Measurements from ENCODE around the gene LACTBL1.
A peak's percentile ranks its signal among the peaks of the same experiment; 100 is the strongest.
"Not testable (repeated sequence)": the region's sequence is repeated elsewhere in the genome, so short reads cannot be mapped to it uniquely, and the experiment has no call there.

The LACTBL1 gene

DNA sequence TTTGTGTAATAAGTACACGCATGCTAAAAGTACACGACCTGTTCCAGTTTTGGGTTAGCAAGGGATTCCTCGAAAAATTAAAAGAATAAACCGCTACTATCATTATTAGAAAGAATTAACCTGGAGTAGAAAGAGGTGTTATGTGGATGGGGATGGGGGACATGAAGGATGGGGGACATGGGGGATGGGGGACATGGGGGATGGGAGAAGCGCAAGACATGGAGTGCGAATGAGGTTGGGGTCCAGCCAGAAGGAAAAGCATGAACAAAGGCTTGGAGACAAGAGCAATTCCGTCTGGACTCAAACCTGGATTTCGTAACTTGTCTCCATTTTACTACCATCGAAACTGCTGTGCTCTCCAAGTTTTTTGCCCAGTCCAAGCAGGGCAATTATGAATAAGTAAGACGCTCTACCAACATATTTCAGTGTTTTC is 46.0 kb upstream of the LACTBL1 start:
- peak overlapping the region; percentile 79 for H3K4me3 ChIP-seq (ENCODE audit: low read depth, low read length)
- TF ChIP-seq, protein P1, sequence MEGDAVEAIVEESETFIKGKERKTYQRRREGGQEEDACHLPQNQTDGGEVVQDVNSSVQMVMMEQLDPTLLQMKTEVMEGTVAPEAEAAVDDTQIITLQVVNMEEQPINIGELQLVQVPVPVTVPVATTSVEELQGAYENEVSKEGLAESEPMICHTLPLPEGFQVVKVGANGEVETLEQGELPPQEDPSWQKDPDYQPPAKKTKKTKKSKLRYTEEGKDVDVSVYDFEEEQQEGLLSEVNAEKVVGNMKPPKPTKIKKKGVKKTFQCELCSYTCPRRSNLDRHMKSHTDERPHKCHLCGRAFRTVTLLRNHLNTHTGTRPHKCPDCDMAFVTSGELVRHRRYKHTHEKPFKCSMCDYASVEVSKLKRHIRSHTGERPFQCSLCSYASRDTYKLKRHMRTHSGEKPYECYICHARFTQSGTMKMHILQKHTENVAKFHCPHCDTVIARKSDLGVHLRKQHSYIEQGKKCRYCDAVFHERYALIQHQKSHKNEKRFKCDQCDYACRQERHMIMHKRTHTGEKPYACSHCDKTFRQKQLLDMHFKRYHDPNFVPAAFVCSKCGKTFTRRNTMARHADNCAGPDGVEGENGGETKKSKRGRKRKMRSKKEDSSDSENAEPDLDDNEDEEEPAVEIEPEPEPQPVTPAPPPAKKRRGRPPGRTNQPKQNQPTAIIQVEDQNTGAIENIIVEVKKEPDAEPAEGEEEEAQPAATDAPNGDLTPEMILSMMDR (IDR thresholded peaks at IDR 0.05; ENCODE audit: low read depth, low read length) = no peak
- TF ChIP-seq MYC (IDR thresholded peaks at IDR 0.05; ENCODE audit: low read depth, low read length) = no peak
- TF ChIP-seq, protein P2, sequence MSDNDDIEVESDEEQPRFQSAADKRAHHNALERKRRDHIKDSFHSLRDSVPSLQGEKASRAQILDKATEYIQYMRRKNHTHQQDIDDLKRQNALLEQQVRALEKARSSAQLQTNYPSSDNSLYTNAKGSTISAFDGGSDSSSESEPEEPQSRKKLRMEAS (IDR thresholded peaks at IDR 0.05; ENCODE audit: low read depth, low read length) = no peak
- no peak for TF ChIP-seq POLR2A (IDR thresholded peaks at IDR 0.05; ENCODE audit: extremely low read depth, insufficient read length)
- DNase-seq (ENCODE audit: low read depth) = no peak

DNA sequence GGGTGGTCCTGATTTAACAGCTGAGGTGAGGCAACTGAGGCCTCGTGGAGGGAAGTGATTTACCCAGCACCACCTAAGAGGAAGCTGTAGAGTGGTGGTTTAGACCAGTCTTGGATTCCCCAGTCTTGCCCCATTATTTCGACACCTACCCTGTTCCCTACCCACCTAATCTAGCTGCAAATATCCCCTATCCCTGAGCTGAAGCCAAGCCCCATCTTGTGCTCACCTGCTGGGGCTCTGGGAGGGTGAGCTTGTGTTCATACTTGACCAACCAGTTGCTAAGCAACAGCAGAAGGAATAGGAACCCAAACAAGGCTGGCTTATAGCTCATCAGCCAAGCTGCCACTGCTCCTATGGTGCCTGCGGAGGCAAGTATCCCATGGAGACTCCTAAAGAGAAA is 41.0 kb upstream of the LACTBL1 start:
- DNase-seq (ENCODE audit: low read depth) = peak; percentile 52
- H3K4me3 ChIP-seq (ENCODE audit: low read depth, low read length) = no peak overlapping the region
- TF ChIP-seq MYC (IDR thresholded peaks at IDR 0.05; ENCODE audit: low read depth, low read length) (peak; percentile 15; the same call in 1 of the 2 replicates), POLR2A (IDR thresholded peaks at IDR 0.05; ENCODE audit: extremely low read depth, insufficient read length) (no peak)
- TF ChIP-seq, protein P2 (IDR thresholded peaks at IDR 0.05; ENCODE audit: low read depth, low read length) = no peak
- TF ChIP-seq, protein P1 (IDR thresholded peaks at IDR 0.05; ENCODE audit: low read depth, low read length) = no peak

DNA sequence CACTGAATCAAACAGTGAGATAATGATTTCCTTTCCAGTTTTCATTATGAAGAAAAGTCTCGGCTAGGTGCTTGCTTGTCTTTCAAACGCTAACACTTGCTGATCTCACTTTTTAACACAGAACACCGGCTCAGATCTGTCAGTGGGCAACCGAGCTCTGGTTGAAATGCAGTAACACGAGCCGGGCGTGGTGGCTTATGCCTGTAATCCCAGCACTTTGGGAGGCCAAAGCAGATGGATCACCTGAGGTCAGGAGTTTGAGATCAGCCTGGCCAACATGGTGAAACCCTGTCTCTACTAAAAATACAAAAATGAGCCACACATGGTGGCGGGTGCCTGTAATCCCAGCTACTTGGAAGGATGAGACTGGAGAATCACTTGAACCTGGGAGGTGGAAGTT is 37.4 kb upstream of the LACTBL1 start:
- not testable (repeated sequence) for DNase-seq (ENCODE audit: low read depth); H3K4me3 ChIP-seq (ENCODE audit: low read depth, low read length)

DNA sequence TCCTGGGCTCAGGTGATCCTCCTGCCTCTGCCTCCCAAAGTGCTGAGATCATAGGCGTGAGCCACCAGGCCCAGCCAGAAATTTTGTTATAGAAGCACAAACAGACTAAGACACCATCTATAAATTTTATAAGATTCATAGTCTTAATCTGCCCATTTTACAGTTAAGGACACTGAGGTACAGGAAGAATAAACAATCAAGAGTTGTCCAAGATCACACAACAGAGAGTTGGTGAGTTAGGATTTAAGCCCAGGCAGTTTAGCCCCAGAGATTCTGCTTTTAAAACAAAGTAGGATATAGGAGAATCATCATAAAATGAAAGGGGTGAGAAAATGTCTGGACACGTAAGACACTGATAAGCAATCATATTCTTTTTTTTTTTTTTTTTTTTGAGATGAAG is 36.2 kb upstream of the LACTBL1 start:
- no peak overlapping the region for H3K4me3 ChIP-seq (ENCODE audit: low read depth, low read length)
- no peak for DNase-seq (ENCODE audit: low read depth)
- TF ChIP-seq, protein P2 (IDR thresholded peaks at IDR 0.05; ENCODE audit: low read depth, low read length) = no peak
- no peak for TF ChIP-seq MYC (IDR thresholded peaks at IDR 0.05; ENCODE audit: low read depth, low read length)
- TF ChIP-seq POLR2A (IDR thresholded peaks at IDR 0.05; ENCODE audit: extremely low read depth, insufficient read length) = no peak

DNA sequence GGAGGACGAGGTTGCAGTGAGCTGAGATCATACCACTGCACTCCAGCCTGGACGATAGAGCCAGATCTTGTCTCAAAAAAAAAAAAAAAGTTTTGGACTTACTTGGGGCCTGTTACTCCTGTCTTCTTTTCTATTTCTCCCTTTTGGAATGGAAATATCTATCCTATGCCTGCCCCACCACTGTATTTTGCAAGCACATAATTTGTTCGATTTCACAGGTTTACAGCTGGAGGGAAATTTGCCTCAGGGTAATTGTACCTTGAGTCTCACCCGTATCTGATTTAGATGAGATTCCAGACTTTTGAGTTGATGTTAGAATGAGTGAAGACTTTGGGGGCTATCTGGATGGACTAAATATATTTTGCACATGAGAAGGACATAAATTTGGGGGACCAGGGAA is 34.4 kb upstream of the LACTBL1 start:
- no peak overlapping the region for H3K4me3 ChIP-seq (ENCODE audit: low read depth, low read length)
- DNase-seq (ENCODE audit: low read depth) = no peak
- TF ChIP-seq, protein P2 (IDR thresholded peaks at IDR 0.05; ENCODE audit: low read depth, low read length) = no peak
- TF ChIP-seq MYC (IDR thresholded peaks at IDR 0.05; ENCODE audit: low read depth, low read length) = no peak
- TF ChIP-seq POLR2A (IDR thresholded peaks at IDR 0.05; ENCODE audit: extremely low read depth, insufficient read length) = no peak
- TF ChIP-seq, protein P1 (IDR thresholded peaks at IDR 0.05; ENCODE audit: low read depth, low read length) = no peak

DNA sequence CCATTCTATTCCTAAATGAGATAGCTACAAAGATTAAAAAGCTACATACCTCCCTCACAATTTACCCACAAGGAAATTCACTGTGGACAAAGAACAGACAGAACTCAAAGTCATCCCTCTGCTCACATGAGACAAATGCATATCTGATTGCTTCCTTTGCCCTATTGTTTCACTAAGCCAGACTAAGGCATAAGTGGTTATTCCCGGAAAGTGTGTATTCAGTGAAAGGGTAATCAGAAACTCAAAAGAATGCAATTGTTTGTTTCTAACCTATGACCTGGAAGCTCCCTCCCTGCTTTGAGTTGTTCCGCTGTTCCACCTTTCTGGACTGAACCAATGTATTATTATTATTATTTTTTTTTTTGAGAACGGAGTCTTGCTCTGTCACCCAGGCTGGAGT is 32.1 kb upstream of the LACTBL1 start:
- not testable (repeated sequence) for H3K4me3 ChIP-seq (ENCODE audit: low read depth, low read length); DNase-seq (ENCODE audit: low read depth)

DNA sequence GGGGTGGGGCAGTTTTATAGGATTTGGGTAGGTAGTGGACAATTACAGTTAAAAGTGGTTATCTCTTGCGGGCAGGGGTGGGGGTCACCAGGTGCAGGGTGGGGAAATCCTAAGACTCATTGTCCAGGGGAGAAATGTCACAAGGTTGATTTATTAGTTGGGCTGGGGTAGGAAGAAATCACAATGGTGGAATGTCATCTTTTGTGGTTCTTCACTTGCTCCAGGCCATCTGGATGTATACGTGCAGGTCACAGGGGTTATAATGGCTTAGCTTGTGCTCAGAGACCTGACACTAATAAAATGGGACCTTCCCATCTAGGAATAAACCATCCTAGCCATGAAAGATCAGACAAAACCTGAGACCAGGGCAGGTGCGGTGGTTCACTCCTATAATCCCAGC is 31.4 kb upstream of the LACTBL1 start:
- no peak overlapping the region for H3K4me3 ChIP-seq (ENCODE audit: low read depth, low read length)
- TF ChIP-seq, protein P1 (IDR thresholded peaks at IDR 0.05; ENCODE audit: low read depth, low read length) = no peak
- TF ChIP-seq MYC (IDR thresholded peaks at IDR 0.05; ENCODE audit: low read depth, low read length) = no peak
- TF ChIP-seq, protein P2 (IDR thresholded peaks at IDR 0.05; ENCODE audit: low read depth, low read length) = no peak
- no peak for TF ChIP-seq POLR2A (IDR thresholded peaks at IDR 0.05; ENCODE audit: extremely low read depth, insufficient read length)
- DNase-seq (ENCODE audit: low read depth) = no peak

DNA sequence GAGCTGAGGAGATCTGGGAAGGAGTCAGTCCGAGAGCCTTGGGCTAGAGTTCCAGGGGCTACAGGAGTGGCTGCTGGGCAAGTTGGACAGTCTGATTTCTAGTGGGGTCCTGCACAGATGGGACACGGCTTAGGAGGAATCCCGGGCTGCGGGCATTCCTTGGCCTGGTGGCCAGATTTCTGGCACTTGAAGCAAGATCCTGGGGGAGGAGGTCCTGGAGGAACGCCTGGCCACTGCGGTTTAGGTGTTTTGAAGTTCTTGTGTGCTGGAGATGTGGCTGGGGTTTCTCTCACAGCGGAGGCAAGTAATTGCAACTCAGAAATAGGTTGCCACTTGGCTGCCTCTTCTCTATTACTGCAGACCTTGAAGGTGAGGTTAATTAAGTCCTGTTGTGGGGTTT is 29.6 kb upstream of the LACTBL1 start:
- not testable (repeated sequence) for DNase-seq (ENCODE audit: low read depth); H3K4me3 ChIP-seq (ENCODE audit: low read depth, low read length)

DNA sequence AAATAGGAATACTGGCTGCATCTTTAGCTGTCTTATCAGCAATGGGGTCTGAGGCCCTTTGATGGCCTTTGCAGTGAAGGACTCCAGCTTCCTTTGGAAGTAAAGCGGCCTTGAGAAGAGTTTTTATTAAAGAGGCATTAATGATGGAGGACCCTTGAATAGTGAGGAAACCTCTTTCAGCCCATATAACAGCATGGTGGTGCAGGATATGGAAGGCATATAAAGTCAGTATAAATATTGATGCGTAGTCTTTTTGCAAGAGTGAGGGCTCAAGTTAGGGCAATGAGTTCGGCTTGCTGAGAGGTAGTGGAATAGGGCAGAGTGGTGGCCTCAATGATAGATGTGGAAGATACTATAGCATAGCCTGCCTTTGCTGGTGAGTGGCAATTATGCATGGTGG is 27.5 kb upstream of the LACTBL1 start:
- H3K4me3 ChIP-seq (ENCODE audit: low read depth, low read length); DNase-seq (ENCODE audit: low read depth): not testable (repeated sequence)

DNA sequence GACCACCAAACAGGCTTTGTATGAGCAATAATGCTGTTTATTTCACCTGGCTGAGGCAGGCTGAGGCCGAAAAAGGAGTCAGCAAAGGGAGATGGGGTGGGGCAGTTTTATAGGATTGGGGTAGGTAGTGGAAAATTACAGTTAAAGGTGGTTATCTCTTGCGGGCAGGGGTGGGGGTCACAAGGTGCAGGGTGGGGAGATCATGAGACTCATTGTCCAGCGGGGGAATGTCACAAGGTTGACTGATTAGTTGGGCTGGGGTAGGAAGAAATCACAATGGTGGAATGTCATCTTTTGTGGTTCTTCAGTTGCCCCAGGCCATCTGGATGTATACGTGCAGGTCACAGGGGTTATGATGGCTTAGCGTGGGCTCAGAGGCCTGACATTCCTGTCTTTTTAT is 24.9 kb upstream of the LACTBL1 start:
- not testable (repeated sequence) for H3K4me3 ChIP-seq (ENCODE audit: low read depth, low read length); DNase-seq (ENCODE audit: low read depth)
